GM21786 (cell line): Measurements from ENCODE around the gene MYO1E.

Experiments used
- ATAC-seq: cut with Tn5 transposase; IDR thresholded peaks from one replicate; pipeline ENCODE4 v1.9.1; 2021; ENCODE audit not compliant: unreplicated experiment

Gene MYO1E

DNA sequence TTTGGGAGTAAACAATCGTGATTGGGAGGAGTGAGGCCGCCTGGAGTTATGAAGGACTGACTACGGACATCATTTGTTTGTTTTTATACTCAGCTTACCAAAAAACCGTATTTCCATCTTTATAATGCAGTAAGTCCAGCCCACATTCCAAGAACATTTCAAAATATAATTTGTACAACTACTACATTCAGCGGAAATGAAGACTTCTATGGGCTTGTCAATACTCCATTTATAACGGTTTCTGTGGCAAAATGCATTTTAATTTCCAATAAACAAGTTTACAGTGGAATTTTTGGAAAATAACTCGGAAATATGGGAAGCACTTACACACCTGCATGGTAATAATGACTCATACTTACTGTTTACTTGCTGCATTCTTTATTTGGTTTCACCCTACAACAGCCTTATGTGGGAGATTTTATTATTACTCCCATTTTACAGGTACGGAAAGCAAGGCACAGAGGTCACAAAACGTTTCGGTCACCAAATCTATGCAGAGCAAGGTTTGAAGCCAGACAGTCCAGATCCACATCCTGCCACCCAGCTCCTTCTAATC, 103.7 kb downstream of the MYO1E start:
- no peak for ATAC-seq

DNA sequence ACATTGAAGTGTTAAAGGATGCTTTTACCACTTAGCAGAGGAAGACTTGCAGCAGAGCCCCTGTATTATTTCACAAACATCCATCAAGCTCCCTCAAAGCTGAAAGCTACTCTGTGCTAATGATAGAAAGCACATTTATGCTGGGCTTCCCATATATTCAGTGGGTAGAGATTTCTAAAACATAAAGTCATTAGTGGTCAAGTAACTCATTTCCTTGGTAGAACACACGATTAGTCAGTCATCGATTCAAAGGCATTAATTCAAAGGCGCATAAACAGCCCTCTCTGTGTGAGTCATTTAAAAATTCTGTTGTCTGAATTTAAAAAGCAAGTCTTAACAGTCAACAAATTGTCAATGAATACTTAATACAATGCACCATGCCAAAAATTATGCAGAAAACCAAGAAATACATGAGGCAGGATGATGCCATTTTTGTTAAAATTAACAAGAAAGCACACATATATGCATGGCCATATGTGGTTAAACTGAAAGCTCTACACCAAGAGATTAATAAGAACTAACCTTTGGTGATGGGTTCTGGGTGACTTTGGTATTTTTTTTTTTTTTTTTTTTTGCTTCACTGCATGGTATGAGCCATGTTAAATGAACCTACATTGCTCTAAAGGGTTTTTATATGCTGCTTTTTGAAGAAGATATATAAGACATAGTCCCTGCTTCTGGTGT, 104.4 kb downstream of the MYO1E start:
- ATAC-seq = no peak

DNA sequence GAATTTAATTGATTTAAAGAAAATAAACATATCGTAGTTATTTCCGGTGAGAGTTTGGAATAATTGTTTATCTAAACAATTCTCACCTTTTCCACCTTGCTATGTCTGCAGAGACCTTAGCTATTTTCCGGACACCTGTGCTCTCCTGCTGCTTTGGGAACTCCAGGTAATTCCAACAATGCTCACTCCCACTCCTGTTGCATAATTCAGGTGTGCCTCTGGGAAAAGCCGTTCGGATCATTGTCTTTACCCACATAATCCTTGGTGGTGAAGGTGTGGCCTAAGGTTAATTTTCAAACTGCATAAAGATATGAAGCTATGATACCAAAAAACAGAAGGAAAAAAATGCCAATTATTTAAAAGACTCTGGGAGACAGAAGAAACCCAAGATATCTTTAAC, 106.6 kb downstream of the MYO1E start:
- ATAC-seq = no peak

DNA sequence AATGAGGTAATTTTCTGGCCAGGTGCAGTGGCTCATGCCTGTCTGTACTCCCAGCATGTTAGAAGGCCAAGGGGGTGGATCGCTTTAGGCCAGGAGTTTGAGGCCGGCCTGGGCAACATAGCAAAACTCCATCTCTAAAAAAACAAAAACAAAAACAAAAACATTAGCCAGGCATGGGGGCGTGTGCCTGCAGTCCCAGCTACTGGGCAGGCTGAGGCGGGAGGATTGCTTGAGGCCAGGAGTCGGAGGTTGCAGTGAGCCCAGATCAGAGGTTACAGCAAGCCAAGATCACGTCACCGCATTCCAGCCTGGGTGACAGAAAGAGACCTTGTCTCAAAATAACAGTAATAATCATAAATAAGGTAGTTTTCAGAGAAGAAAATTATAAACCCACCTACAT, 110.4 kb downstream of the MYO1E start:
- no peak for ATAC-seq

GRCh38 chr15:59260090-59260489, 112.6 kb downstream of the MYO1E start:
- no peak for ATAC-seq

GRCh38 chr15:59259137-59259943, 113.3 kb downstream of the MYO1E start:
- no peak for ATAC-seq

GRCh38 chr15:59258317-59258716, 114.4 kb downstream of the MYO1E start:
- no peak for ATAC-seq

DNA sequence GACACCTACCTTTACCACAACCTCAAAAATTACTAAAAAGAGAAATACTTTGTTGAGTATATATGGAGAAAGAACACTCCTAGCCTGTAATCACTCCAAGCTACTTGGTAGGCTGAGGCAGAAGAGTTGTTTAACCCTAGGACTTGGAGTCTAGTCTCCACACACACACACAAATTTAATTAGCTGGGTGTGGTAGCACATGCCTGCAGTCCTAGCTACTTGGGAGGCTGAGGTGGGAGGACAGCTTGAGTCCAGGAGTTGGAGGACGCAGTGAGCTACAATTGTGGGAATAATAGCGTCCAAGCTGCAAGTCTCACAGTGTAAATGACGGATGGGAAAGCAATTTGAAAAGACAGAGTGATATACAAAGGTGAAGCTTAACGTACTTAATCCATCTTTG, 115.5 kb downstream of the MYO1E start:
- ATAC-seq = no peak

DNA sequence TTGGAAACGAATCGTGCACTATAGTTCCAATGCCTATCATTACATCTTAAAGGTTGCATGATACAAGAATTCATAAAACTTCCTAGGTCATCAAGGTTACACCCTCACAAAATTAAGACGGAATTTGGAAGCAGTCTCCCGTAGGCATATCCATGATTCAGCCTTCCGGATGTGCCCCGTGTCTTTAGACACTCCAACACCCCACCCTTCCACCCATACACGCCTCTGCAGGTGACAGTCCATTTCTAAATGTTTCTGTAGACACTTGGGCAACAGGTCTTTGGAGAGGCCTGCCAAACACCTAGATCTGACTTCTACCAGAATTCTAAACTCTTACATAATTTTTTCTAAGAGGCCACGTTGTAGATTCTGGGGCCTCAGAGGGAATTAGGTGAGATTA, 116.2 kb downstream of the MYO1E start:
- no peak for ATAC-seq

- no peak for ATAC-seq
Measured at GRCh38 chr15:59255680-59256336, 116.9 kb downstream of the MYO1E start.

GRCh38 chr15:59252137-59252536, 120.5 kb downstream of the MYO1E start:
- no peak for ATAC-seq

DNA sequence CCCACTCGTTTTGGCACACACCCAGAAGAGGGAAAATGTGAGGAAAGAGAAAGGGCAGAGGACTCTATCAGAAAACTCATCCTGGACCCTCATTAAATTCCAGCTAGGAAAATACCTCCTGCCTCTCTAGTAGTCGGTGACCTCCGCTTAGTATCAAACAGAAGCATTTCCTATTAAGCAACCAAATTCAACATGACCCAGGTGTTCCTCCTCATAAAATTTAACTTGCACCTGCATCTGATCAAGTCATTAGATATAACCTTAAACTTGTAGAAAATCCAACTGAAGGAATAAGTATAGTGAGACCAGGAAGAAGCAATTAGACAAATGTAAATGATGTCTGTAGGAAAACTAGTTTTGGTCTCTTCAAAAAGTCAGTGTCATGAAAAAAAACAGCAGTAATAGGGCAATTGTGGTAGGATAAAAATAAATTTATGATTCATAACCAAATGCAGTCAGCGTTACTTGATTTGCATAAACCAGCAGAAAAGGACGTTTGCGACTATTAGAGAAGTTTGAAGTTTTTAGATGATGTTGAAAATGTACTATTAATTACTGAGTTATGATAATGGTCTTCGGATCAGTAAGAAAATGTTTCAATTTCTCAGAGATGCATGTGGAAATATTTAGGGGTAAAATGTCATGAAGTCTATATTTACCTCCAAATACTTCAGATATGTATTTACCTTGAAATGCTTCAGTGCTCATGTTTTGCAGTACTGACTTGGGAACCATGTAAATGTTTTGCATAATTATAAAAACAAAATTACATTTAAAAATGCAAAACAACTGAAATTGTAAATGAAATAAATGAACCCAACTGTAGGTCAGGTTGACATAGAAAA, 121.4 kb downstream of the MYO1E start:
- peak; percentile 40 for ATAC-seq

DNA sequence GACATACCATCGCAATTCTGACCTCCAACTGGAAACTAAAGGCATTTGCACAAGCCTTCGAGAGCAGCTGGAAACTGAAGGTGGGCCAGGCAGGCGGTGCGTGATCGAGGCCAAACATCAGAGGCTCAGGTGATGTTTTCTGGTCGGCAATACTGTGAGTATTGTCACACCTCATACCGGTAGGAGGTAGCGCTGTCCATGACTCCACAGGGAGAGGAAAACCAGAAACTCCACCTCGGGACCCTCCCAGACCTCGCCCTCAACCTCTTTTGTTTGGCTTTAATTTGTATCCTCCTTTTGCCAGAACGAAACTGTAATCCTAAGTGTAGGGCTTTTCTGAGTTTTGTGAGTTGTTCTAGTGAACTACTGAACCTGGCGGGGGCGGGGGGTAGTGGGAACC, 122.4 kb downstream of the MYO1E start:
- no peak for ATAC-seq

GRCh38 chr15:59249816-59250215, 122.9 kb downstream of the MYO1E start:
- no peak for ATAC-seq

DNA sequence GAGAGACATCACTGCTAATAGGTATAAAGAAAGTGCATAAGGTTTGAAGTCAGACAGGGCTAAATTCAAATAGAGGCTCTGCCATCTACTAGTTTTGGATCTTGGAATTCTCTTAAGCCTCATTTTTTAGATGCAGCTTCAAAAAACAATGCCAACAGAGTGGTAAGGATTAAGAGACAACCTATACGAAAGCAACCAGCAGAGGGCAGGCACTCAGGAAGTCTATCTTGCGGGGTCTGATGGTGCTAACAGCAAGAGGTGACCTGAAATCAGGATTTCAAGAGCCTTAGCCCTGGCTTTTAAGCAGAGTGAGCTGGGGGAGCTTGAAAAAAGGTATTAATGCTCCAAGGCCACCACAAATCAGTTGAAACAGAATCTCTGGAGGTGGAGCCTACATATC, 125.3 kb downstream of the MYO1E start:
- ATAC-seq = no peak

GRCh38 chr15:59245559-59245958, 127.1 kb downstream of the MYO1E start:
- ATAC-seq = no peak

DNA sequence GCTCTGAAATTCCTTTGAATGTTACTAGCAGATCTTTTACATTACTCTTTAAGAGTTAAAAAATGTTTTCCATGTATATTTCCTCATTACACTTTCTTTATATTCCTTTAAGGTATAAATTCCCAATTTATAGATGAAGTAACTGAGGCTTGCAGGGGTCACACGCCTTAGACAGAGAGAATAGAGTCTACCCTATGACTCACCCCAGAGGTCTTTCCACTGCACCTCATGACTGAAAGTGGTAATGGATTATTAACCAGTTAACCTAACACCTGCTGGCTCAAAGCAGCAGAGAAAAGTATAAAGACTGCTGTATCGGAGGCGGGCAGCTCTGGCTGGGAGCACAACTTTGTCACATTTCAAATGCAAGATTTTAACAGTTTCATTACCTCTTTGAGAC, 128.3 kb downstream of the MYO1E start:
- peak; percentile 86 for ATAC-seq

DNA sequence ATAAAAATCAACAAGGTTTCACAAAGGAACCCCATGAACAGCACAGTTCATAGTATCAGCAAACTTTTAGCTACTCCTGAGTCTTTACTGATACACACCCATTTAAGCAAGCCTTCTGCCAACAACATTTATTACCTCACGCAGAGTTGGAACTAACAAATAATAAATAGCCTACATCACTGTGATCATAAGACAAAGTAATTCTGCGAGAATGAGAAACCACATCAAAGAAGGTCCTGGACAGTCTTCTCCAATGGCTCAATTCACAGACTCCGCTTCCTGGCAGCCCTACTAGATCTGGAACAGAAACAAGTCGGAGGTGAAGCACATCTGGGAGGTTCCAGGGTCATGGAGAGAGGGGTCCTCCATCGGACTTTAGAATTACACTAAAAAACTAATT, 129.0 kb downstream of the MYO1E start:
- ATAC-seq = no peak

DNA sequence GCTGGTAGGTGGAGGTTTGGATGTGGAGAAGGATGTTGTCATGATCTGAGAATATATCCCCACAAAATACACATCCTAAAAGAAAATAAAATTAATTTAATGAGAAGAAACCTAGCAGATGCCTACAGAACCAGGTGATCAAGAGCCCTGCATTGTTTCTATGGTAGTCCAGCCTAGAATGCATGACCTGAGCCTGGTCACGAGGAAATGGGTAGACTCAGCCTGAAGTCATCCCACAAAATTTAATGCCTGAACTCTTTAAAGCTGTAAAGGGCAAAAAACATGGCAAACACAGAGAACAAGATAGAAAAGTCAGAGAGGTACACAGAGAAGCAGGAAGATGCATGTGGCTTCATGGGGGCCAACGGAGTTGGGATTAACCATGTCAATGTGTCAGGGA, 130.0 kb downstream of the MYO1E start:
- no peak for ATAC-seq

- no peak for ATAC-seq
Measured at GRCh38 chr15:59240036-59240435, 132.6 kb downstream of the MYO1E start.

GRCh38 chr15:59237924-59238331, 134.7 kb downstream of the MYO1E start:
- ATAC-seq = peak; percentile 43
